GM19351 (cell line): ENCODE results near the gene SHMT1.
"Not testable (repeated sequence)": the region's sequence is repeated elsewhere in the genome, so short reads cannot be mapped to it uniquely, and the experiment has no call there.

Experiments used
- ATAC-seq: cut with Tn5 transposase; IDR thresholded peaks from one replicate; pipeline ENCODE4 v1.9.1; 2021; ENCODE audit warnings: mild to moderate bottlenecking, moderate library complexity; ENCODE audit not compliant: unreplicated experiment

SHMT1 gene

DNA sequence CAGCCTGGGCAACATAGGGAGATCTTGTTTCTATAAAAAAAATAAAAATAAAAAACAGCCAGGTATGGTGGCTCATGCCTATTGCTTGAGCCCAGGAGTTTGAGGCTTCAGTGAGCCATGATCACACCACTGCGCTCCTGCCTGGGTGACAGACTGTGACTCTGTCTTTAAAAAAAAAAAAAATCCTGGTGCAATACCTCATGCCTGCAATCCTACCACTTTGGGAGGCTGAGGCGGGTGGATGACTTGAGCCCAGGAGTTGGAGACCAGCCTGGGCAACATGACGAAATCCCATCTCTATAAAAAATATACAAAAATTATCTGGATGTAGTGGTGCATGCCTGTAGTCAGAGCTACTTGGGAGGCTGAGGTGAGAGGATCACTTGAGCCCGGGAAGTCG lies 15.3 kb upstream of the SHMT1 start:
- ATAC-seq: not testable (repeated sequence)

- no peak for ATAC-seq
Observed at GRCh38 chr17:18378205-18378505, 14.8 kb upstream of the SHMT1 start.

DNA sequence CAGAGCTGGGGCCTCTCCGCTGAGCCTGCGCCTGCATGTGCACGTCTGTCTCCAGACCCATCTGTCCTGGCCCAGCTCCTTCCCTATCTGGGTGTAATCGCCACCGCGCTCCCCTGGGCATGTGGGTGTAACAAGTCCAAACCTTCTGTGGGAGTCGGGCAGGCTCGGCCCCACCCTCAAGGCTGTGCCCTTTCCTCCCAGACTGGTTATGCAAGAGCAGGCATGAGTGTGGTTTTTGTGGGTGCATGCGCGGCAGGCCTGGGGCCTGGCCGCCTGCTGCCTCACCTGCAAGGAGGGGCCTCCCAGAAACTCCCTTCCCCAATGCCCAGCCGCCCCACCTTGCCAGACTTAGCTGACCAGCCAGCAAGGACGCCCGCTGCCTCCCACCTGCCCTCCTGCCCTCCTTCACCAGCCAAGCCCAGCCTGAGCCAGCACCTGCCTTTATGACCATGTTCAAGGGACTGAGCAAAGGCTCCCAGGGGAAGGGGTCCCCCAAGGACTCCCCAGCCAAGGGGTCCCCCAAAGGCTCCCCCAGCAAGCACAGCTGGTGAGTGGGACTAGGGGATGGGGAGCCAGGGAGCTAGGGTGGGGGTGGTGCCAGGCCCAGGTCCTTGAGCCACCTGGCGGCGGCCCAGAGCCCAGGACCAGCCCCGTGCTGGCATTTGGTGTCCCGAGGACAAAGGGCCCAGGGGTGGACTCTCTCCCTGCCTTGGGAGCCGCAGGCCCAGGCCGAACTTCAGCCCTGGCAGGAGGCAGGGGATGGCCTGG lies 14.3 kb upstream of the SHMT1 start, which contains the start of gene EVPLL:
TSS of gene EVPLL (plus strand) at position 342 of the 768 bp plus-strand sequence. CDS start 3,160 bp downstream, outside the sequence.
- no peak for ATAC-seq

DNA sequence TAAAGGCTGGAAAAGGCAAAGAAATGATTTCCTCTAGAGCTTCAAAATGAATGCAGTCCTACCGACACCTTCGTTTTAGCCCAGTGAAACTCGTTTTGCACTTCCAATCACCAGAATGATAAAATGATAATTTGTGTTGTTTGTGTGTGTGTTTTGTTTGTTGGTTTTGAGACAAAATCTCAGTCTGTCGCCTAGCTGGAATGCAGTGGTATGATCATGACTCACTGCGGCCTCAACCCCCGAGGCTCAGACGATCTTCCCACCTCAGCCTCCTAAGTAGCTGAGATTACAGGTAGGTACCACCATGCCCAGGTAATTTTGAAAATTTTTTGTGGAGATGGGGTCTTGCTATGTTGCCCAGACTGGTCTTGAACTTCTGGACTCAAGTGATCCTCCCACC lies 10.9 kb upstream of the SHMT1 start:
- no peak for ATAC-seq

DNA sequence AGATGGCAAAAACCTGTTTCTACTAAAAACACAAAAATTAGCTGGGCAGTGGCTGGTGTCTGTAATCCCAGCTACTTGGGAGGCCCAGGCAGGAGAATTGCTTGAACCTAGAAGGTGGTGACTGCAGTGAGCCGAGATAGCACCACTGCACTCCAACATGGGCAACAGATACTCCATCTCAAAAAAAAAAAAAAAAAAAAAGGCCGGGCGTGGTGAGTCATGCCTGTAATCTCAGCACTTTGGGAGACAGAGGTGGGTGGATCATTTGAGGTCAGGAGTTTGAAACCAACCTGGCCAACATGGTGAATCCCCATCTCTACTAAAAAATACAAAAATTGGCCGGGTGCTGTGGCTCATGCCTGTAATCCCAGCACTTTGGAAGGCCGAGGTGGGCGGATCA lies 9.8 kb upstream of the SHMT1 start:
- ATAC-seq: not testable (repeated sequence)

DNA sequence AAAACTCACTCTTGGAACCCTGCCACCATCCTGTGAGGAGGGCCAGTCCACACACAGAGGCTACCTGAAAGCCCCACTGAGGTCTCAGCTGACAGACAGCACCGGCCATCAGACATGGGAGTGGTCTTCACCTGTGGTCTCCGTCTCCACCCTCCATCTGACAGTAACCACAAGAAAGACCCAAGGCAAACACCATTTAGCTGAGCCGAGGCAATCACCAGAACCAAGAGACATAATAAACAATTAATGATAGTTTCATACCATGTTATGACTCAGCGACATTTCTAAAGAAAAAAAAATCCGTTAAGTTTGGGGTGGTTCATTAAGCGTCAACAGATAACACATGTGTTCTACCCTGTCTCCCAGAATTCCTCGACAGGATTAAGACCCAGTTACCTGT lies 8.1 kb upstream of the SHMT1 start:
- no peak for ATAC-seq

DNA sequence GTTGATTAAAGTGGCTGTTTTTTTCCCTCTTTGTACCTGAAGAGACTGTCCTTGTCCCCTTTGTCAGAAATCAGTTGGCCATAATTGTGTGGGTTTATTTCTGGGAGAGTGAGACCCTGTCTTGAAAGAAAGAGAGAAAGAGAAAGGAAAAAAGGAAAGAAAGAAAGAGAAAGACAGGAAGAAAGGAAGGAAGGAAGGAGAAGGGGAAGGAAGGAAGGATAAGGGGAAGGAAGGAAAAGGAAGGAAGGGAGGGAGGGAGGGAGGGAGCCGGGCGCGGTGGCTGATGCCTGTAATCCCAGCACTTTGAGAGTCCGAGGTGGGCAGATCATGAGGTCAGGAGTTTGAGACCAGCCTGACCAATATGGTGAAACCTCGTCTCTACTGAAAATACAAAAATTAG lies 7.4 kb upstream of the SHMT1 start:
- ATAC-seq: no peak

- no peak for ATAC-seq
Observed at GRCh38 chr17:18368946-18369345, 5.6 kb upstream of the SHMT1 start.

DNA sequence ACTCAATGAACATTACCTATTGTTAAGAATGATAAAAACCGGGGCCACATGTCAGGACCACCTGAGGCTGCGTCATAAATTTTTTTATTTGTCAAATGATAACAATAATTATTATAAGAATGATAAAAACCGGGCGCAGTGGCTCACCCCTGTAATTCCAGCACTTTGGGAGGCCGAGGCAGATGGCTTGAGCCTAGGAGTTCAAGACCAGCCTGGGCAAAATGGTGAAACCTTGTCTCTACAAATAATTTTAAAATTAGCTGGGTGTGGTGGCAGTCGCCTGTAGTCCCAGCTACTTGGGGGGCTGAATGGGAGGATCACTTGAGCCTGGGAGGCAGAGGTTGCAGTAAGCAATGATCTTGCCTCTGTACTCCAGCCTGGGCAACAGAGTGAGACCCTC lies 816 bp upstream of the SHMT1 start:
- no peak for ATAC-seq

DNA sequence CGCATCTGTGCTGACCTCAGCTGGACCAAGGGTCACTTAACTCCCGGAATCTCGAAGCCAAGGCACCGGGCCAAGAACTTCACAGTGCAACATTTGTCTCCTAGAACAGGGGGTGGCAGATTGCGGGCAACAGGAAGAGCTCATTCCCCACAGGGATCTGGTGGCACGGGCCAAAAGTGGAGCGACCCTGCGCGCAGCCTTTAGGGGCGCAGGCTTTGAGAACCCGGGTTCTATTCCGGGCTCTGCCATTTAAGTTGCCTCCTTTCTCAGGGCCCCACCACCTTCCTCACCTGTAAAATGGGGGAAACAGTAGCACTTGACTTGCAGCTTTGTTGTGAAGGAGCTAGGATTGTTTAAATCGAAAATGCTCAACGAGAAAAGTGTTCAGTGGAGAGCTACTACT lies 651 bp downstream of the SHMT1 start:
- ATAC-seq: no peak

GRCh38 chr17:18361837-18362697 lies 1.3 kb downstream of the SHMT1 start:
- ATAC-seq: no peak

GRCh38 chr17:18360518-18360917 lies 2.8 kb downstream of the SHMT1 start:
- no peak for ATAC-seq

DNA sequence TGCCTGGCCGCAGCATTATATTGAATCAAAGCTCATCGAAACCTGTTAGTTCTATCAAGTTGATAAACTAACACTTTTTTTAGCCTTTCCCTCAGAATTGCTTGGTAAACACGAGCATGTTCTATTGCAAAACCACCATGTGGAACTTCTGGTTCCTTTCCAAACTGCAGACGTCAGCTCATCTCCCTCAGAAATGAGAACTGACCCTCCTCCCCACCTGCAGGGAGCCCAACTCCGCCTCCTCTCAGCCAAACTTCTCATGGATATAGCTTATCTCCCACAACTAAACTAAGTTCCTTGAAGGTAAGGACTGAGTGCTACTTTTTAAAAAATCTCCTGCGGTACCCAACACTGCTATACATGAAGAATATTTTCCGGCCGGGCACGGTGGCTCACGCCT lies 6.7 kb downstream of the SHMT1 start:
- ATAC-seq: no peak

- ATAC-seq: no peak
Observed at GRCh38 chr17:18353541-18353940, 9.8 kb downstream of the SHMT1 start.

GRCh38 chr17:18344021-18344420 lies 19.3 kb downstream of the SHMT1 start:
- ATAC-seq: no peak

- ATAC-seq: no peak
Observed at GRCh38 chr17:18339933-18340332, 23.4 kb downstream of the SHMT1 start.

- ATAC-seq: not testable (repeated sequence)
Observed at GRCh38 chr17:18338158-18338557, 25.2 kb downstream of the SHMT1 start.

GRCh38 chr17:18332909-18333489 lies 30.4 kb downstream of the SHMT1 start:
- no peak for ATAC-seq

GRCh38 chr17:18331879-18332278 lies 31.5 kb downstream of the SHMT1 start:
- no peak for ATAC-seq

DNA sequence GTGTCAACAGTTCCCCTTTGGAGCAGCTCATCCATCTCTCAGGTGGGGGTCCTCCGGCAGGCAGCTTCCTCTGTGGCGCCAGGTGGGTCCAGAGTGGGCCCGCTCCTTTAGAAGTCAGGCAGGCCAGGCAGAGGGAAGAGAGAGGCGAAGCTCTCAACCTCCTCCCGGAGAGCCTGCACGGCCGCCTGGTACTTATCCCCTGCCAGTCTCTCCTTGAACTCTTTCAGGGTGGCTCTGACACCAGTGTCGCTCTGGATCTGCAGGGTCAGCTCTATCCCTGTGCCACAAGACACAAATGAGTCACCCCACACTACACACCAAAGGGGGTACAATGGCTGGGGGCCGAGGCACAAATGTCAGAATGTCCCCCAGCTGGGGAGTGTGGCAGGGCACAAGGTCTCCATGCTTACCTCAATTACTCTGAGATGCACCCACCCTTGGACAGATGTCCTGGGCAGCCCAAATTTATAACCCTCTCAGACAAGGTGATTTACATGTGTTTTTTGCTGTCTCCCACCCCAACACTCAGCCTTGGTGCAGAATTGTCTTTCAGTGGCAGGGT lies 34.6 kb downstream of the SHMT1 start:
- ATAC-seq: no peak

DNA sequence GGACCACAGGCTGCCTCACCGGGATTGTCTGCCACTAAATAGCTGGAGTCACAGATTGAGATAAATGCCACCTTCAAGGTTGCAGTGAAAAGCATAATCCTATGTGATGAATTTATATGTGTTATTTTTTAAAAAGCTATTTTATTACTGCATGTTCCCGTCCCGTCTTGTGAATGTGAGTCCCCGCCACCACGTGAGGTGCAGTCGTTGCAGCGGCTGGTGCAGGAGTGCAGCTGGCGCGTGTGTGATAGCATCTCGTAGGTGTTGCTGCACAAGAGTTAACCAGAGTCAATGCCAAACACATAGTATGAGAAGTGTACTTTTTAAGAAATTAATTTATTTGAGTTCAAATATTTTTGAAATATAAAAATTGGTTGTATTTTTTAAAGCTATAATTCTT lies 35.8 kb downstream of the SHMT1 start:
- ATAC-seq: no peak

DNA sequence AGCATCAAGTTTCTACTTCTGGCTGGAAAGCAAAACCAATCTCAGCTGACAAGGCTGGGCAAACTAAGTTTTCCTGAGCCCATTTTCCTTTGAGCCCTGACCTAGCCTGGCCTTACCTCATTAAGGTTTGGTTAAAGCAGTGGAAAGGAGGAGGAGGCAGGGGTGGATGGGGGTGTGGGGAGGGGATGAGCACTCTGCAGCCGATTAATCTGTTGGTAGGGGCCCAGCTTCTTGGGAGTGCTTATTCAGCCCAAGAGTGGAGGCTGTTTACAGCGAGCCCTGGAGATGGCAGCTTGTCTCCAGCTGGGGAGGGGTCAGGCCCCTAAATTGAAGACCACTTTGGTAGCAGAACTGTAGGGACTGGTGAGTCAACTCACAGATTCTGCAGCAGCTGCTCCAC lies 36.3 kb downstream of the SHMT1 start:
- no peak for ATAC-seq
